Ectodermal cell (in vitro differentiated cells): ENCODE measurements around the gene BPIFA2.

Experiments
- H3K27ac ChIP-seq: 2 replicates; pipeline ENCODE4 v1.7.0; 2013; ENCODE audit warnings: mild to moderate bottlenecking, low read depth, low read length; ENCODE audit not compliant: insufficient read depth, poor library complexity, severe bottlenecking
- H3K27me3 ChIP-seq: 2 replicates; pipeline ENCODE4 v1.7.0; 2013; ENCODE audit warnings: mild to moderate bottlenecking, low read length; ENCODE audit not compliant: insufficient read depth, control insufficient read depth, poor library complexity, severe bottlenecking
- H3K36me3 ChIP-seq: one replicate; pipeline ENCODE4 v1.7.0; 2013; ENCODE audit warnings: low read length; ENCODE audit not compliant: control insufficient read depth, insufficient read depth
- H3K4me1 ChIP-seq: one replicate; pipeline ENCODE4 v1.7.0; 2013; ENCODE audit warnings: low read length; ENCODE audit not compliant: control insufficient read depth, insufficient read depth
- H3K4me3 ChIP-seq: 2 replicates; pipeline ENCODE4 v1.7.0; 2013; ENCODE audit warnings: low read depth, low read length, control low read depth; ENCODE audit not compliant: insufficient read depth
- H3K9me3 ChIP-seq: 2 replicates; pipeline ENCODE4 v1.7.0; 2013; ENCODE audit warnings: mild to moderate bottlenecking, low read length, moderate library complexity; ENCODE audit not compliant: control insufficient read depth
- WGBS, 2 experiments: methylation state at CpG; one replicate each; pipeline ENCODE4 v1.1.7; 2013; ENCODE audit warnings: missing lambda C conversion rate in 2 of 2; 5-methylcytosine and 5-hydroxymethylcytosine counted together

Gene BPIFA2

DNA sequence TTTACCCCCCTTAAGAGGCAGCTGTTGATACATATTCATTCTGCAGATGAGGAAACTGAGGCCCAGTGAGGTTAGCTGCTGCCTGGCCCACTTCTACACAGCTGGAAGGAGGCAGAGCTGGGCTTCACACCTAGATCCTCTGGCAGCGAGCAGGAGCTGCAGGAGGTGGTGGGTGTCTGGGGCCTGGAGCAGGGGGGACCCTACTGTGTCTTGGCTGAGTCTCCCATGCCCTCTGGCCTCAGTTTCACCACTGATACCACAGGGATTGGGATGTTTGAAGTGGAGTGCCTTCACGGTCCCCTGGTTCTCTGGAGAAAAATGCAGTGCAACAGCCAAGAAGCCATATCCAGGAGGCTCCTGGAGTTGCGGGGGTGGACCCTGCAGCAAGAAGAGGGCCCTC, 8.2 kb upstream of the BPIFA2 start:
- 91 to 94% methylated on average over 3 of the region's 3 CpGs for whole genome bisulfite sequencing, 2 experiments

DNA sequence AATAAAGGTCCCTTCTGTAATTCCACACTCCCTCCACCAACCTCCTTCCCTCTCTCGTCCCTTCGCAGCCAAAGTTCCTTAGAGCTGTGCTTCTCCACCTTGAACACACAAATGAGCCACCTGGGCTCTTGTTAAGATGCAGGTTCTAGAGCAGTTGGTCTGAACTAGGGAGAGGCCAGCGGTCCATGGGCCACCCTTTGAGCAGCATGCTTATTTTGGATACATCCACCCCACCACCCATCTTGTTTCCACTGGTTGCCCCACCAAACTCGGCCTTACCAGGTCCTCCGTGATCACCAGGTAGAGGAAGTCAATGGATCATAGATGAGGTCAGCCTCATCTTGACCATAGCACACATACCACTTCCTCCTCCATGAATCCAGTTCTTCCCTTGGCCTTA, 7.3 kb upstream of the BPIFA2 start:
- no peak overlapping the region for H3K27ac ChIP-seq
- no peaks in the 10 kb centered on the region for H3K27me3 ChIP-seq
- H3K4me3 ChIP-seq = no peak overlapping the region
- H3K9me3 ChIP-seq = no peaks in the 10 kb centered on the region
- no peaks in the 10 kb centered on the region for H3K4me1 ChIP-seq
- 86 to 88% methylated on average over 5 of the region's 5 CpGs for WGBS, 2 experiments
- no peaks in the 10 kb centered on the region for H3K36me3 ChIP-seq

More for the DNA sequence above, 8.2 kb upstream of the BPIFA2 start:
- Histone ChIP-seq H3K27ac (no peak overlapping the region), H3K4me3 (no peak overlapping the region), H3K9me3 (no peaks in the 10 kb centered on the region), H3K4me1 (no peaks in the 10 kb centered on the region), H3K36me3 (no peaks in the 10 kb centered on the region), H3K27me3 (no peaks in the 10 kb centered on the region)

DNA sequence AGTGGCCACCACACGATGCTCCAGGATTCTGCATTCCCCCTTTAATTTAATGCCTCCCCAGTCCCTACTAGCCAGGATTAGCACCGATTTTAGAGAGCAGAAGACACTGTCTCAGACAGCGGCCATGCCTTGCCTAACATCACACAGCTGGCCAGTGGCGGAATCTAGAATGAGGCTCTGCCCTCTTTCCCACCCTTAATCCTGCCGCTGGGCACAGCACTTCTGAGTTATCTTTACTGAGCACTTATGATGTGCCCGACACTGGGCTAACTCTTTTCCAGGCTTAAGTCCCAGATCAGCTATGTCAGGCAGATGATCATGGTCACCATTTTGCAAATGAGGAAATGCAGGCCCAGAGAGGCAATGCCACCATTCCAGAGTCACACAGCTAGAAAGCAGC, 5.6 kb upstream of the BPIFA2 start:
- Histone ChIP-seq H3K27me3 (no peaks in the 10 kb centered on the region), H3K9me3 (no peaks in the 10 kb centered on the region), H3K27ac (no peak overlapping the region), H3K4me3 (no peak overlapping the region), H3K4me1 (no peaks in the 10 kb centered on the region), H3K36me3 (no peaks in the 10 kb centered on the region)
- WGBS, 2 experiments = 91 to 95% methylated on average over 6 of the region's 6 CpGs

DNA sequence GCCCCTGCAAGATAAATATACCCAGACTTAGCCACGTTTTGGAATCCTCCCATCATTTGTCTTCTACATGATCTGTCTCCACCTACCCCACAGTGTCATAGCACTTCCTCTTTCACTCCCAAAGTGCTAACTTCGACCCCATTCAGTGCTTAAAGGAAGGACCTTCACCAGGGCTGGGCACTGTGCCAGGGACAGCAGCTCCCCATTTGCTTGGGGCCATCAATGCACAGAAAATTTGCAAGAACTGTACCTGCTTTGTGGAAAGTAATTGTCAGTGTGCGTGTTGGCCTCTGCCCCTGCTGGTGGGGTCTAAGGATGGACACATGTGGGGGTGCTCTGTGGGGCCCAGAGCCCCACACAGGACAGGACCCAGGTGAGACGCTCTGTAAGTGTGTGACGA, 5.2 kb upstream of the BPIFA2 start:
- H3K27me3 ChIP-seq = no peaks in the 10 kb centered on the region
- no peak overlapping the region for H3K4me3 ChIP-seq
- H3K27ac ChIP-seq = no peak overlapping the region
- WGBS, 2 experiments = 85 to 89% methylated on average over 5 of the region's 5 CpGs
- H3K9me3 ChIP-seq = no peaks in the 10 kb centered on the region
- H3K36me3 ChIP-seq = no peaks in the 10 kb centered on the region
- H3K4me1 ChIP-seq = no peaks in the 10 kb centered on the region

DNA sequence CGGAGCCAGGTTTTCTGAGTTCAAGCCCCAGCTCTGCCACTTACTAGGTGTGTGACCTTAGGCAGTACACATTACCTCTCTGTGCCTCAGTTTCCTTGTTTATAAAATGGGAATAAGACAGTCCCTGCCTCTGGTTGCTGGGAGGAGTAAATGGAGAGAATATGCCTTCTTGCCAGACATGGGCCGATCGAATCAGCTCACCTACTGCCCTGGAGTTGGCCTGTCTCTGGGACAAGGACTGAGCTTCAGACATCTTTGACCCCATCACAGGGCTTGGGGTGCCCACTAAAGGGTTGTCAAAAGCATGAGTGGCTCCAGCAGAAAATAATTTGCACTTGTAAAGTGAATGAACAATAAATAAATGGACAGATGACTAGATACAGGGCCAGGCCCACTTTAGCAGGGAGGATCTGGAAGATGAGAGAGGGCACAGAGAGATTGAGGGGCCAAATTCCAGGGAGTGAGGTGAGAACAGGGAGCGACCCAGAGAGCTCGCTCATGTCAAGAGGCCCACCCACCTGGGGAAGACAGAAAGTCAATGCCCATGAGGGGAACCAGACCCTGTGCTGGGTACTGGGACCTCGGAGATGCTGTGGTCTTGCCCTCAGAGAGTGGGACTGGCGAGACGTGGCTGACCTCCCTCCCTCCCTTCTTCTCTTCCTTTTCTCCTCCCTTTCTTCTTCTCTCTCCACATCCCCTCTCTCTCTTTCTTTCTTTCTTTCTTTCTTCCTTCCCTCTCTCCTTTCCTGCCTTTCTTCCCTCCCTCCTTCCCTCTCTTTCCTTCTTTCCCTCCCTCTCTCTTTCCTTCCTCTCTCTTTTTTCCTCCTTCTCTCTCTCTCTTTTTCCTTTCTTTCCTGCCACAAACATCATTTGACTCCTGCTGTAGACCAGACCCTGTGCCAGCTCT, 3.9 kb upstream of the BPIFA2 start:
- H3K27ac ChIP-seq = no peak overlapping the region
- no peak overlapping the region for H3K4me3 ChIP-seq
- H3K4me1 ChIP-seq = no peaks in the 10 kb centered on the region
- H3K36me3 ChIP-seq = no peaks in the 10 kb centered on the region
- no peaks in the 10 kb centered on the region for H3K27me3 ChIP-seq
- 89 to 91% methylated on average over 8 of the region's 8 CpGs for WGBS, 2 experiments
- peaks cover 2% of the 10 kb centered on the region for H3K9me3 ChIP-seq

DNA sequence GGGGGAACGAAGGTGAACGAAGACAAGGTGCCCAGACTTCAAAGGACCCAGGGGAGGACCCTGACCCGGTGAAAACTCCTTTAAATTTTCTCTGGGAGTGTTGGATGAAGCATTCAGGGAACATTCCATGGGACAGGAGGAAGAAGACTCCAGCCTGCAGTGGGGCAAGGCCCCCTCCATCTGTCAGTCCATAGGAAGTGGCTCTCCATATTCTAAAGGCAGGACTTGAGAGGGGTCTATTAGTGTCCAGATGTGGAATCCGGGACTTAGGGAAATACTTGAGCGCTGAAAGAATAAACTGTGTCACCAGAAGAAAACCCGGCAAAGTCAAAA, 3.2 kb upstream of the BPIFA2 start:
- Histone ChIP-seq H3K27me3 (no peaks in the 10 kb centered on the region), H3K9me3 (peaks cover 3% of the 10 kb centered on the region), H3K36me3 (no peaks in the 10 kb centered on the region), H3K4me1 (no peaks in the 10 kb centered on the region), H3K27ac (no peak overlapping the region), H3K4me3 (no peak overlapping the region)
- 87 to 90% methylated on average over 6 of the region's 6 CpGs for WGBS, 2 experiments

DNA sequence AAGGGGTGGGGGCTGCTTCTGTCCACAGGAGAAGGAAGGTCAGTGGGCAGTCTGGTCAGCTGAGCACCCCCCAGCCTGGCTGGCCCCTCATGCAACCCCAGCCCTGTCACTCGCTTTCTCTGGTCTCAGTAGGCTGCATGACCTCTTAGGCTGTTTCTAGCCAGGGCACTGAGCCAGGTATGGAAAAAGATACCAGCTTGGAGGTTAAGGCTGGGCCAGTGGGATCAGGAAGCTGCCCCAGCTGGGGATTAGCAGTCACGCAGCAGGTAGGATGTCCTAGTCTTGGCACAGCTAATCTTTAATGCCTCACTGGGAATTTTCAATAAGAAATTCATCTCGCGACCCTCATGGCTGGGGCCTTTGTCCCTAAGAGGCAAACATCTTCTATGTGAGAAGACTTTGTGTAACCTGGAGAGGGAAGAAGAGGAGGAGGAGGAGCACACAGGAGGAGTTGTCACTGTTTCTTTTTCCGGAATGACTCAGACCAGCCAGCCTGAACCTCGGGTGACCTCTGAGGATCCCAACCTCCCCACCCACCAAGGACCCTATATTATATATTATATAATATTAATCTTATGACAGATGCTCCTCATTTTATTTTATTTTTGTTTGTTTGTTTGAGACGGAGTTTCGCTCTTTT, 2.4 kb upstream of the BPIFA2 start:
- Histone ChIP-seq H3K9me3 (peaks cover 3% of the 10 kb centered on the region), H3K4me3 (no peak overlapping the region), H3K36me3 (no peaks in the 10 kb centered on the region), H3K27ac (no peak overlapping the region), H3K4me1 (no peaks in the 10 kb centered on the region), H3K27me3 (no peaks in the 10 kb centered on the region)
- WGBS, 2 experiments = 81 to 91% methylated on average over 6 of the region's 8 CpGs

DNA sequence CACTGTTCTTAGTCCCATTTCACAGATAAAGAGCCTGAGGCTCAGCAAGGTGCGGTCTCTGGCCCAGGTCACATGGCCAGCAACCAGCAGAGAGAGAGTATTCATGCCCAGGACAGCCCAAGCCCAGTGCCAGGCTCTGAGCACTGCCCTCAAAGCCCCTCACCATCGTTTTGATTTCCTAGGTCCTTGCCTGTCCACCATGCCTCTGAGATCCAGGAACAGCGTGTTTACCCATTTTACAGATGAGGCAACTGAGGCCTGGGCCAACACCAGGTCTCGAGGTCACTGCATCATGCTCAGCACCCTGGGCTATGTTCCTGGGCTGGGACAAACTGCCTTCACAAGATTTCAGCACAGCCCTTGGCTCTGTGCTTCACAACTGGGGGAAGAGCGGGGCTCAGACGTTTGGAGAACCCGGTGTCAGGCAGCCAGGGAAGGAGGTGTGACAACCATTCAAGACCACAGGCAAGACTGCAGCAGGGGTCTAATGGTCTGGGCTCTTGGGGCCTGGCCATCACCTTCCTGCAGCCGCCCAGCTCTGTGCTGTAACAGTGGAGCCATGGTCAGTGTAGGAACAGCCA, 1.3 kb upstream of the BPIFA2 start:
- 89 to 92% methylated on average over 8 of the region's 8 CpGs for WGBS, 2 experiments
- H3K4me3 ChIP-seq = no peak overlapping the region
- H3K4me1 ChIP-seq = no peaks in the 10 kb centered on the region
- no peak overlapping the region for H3K27ac ChIP-seq
- H3K36me3 ChIP-seq = no peaks in the 10 kb centered on the region
- H3K27me3 ChIP-seq = no peaks in the 10 kb centered on the region
- peaks cover 3% of the 10 kb centered on the region for H3K9me3 ChIP-seq

DNA sequence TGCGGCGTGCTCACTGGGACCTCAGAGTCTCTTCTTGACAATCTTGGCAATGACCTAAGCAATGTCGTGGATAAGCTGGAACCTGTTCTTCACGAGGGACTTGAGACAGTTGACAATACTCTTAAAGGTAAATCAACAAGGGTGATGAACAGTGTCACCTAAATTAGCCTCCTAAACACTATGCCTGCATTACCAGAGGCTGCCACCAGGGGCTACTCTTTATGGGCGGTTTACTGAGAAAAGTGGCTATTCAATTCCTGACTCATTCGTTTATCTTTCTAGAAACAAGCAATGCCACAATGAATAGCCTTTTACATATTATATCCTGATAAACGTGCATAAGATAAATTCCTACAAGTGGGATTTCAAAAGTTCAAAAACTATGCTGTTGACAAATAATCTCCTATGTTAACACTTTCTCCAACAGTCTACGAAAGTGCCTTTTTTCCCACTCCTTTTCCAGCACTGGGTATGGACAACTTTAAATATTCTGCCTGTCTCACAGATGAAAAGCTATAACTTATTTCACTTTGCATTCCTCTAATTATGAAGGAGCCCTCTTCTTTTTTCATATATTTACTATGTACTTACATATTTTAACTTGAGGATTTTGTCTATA, 1.3 kb downstream of the BPIFA2 start:
- Histone ChIP-seq H3K27me3 (no peaks in the 10 kb centered on the region), H3K4me1 (no peaks in the 10 kb centered on the region), H3K4me3 (no peak overlapping the region), H3K9me3 (peaks cover 3% of the 10 kb centered on the region), H3K36me3 (no peaks in the 10 kb centered on the region), H3K27ac (no peak overlapping the region)
- WGBS, 2 experiments = 72 to 74% methylated on average over 8 of the region's 8 CpGs

DNA sequence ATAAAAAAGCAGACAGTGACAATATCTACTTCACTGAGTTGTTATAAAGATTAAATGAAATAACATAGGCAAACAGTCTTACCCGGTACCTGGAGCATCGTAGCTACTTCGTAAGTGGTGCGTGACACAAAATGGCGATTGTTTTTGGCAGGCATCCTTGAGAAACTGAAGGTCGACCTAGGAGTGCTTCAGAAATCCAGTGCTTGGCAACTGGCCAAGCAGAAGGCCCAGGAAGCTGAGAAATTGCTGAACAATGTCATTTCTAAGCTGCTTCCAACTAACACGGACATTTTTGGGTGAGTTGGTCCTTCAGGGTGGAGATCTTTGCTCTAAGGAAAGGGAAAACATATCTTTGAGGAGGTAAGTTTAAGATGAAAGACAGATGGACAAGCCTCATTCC, 4.8 kb downstream of the BPIFA2 start:
- no peak overlapping the region for H3K4me3 ChIP-seq
- H3K36me3 ChIP-seq = no peaks in the 10 kb centered on the region
- 88 to 92% methylated on average over 7 of the region's 7 CpGs for whole genome bisulfite sequencing, 2 experiments
- H3K27ac ChIP-seq = no peak overlapping the region
- H3K4me1 ChIP-seq = no peaks in the 10 kb centered on the region
- no peaks in the 10 kb centered on the region for H3K27me3 ChIP-seq
- peaks cover 3% of the 10 kb centered on the region for H3K9me3 ChIP-seq
